ENCODE data around the gene RASA4B.
"Not testable (repeated sequence)": the region's sequence is repeated elsewhere in the genome, so short reads cannot be mapped to it uniquely, and the experiment has no call there.

DNA sequence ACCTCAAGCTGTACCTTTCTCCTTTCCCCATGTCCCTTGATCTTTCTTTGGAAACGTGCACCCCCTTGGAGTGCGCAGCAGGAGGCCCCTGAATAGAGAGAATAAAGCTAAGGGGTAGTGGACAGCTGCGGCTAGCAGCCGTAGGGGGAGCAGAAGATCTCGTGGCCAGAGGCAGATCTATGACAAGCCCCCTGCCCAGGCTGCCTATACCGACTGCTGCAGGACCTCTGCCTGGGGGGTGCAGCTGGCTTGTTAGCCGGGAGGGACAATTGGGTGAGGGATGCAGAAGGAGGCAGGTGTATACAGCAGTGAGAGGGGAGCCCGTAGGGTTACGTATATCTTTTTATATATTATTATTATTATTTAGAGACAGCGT is 38.4 kb downstream of the RASA4B start:
- not testable (repeated sequence) for TF ChIP-seq EZH2 (IDR thresholded peaks at IDR 0.05; ENCODE audit: borderline replicate concordance, low read length)
- TF ChIP-seq, protein P1, sequence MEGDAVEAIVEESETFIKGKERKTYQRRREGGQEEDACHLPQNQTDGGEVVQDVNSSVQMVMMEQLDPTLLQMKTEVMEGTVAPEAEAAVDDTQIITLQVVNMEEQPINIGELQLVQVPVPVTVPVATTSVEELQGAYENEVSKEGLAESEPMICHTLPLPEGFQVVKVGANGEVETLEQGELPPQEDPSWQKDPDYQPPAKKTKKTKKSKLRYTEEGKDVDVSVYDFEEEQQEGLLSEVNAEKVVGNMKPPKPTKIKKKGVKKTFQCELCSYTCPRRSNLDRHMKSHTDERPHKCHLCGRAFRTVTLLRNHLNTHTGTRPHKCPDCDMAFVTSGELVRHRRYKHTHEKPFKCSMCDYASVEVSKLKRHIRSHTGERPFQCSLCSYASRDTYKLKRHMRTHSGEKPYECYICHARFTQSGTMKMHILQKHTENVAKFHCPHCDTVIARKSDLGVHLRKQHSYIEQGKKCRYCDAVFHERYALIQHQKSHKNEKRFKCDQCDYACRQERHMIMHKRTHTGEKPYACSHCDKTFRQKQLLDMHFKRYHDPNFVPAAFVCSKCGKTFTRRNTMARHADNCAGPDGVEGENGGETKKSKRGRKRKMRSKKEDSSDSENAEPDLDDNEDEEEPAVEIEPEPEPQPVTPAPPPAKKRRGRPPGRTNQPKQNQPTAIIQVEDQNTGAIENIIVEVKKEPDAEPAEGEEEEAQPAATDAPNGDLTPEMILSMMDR (IDR thresholded peaks at IDR 0.05; ENCODE audit: low read length) = not testable (repeated sequence)
